ENCODE data around the gene PLCB1.

PLCB1 gene

DNA sequence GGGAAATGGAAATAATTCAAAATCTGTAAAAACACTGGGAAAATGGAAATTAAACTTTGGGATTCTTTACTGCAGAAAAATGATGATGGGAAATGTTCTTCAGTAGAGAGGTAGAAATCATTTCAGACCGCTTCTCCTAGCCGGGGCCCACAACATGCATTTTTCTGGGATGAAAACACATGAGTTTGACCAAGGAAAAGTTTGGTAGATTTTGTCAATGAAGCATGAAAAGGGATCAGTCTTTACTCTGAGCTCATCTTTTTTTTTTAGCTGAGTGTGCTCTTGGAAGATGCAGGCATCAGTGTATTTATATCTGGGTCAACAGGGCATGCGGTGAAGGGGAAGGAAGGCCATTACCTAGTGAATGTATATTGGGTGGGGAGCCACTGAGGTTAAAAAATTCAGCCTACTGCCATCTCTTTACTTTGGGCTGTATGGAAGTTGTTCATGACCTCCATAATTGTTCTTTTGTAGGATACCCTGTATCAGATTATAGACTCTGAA is 36.8 kb downstream of the PLCB1 start:
- H3K4me3 ChIP-seq (ENCODE audit: low read depth, low read length), result no peak overlapping the region
- TF ChIP-seq, protein P1, sequence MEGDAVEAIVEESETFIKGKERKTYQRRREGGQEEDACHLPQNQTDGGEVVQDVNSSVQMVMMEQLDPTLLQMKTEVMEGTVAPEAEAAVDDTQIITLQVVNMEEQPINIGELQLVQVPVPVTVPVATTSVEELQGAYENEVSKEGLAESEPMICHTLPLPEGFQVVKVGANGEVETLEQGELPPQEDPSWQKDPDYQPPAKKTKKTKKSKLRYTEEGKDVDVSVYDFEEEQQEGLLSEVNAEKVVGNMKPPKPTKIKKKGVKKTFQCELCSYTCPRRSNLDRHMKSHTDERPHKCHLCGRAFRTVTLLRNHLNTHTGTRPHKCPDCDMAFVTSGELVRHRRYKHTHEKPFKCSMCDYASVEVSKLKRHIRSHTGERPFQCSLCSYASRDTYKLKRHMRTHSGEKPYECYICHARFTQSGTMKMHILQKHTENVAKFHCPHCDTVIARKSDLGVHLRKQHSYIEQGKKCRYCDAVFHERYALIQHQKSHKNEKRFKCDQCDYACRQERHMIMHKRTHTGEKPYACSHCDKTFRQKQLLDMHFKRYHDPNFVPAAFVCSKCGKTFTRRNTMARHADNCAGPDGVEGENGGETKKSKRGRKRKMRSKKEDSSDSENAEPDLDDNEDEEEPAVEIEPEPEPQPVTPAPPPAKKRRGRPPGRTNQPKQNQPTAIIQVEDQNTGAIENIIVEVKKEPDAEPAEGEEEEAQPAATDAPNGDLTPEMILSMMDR (IDR thresholded peaks at IDR 0.05; ENCODE audit: low read depth, low read length, missing control alignments), result no peak

DNA sequence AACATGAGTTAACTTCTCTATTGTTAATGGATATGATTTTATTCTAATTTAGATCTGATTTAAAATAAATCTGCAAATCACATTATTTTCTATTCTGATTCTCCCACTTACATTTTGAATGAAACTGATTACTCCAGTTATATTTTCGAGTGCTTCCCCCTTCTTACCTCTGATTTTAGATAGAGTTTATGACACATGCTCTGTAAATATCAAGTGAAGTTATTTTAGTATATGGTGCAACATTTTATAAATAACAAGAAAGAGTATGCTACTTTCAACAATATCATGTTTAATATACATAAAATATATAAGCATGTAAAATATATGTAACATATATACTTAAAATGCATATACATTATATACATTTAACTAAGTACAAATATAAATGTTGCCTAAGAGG is 38.9 kb downstream of the PLCB1 start:
- DNase-seq (ENCODE audit: low read depth), result no peak
- TF ChIP-seq, protein P1 (IDR thresholded peaks at IDR 0.05; ENCODE audit: low read depth, low read length, missing control alignments), result no peak
- H3K4me3 ChIP-seq (ENCODE audit: low read depth, low read length), result no peak overlapping the region

More for the DNA sequence above, 36.8 kb downstream of the PLCB1 start:
- no peak for DNase-seq (ENCODE audit: low read depth)

DNA sequence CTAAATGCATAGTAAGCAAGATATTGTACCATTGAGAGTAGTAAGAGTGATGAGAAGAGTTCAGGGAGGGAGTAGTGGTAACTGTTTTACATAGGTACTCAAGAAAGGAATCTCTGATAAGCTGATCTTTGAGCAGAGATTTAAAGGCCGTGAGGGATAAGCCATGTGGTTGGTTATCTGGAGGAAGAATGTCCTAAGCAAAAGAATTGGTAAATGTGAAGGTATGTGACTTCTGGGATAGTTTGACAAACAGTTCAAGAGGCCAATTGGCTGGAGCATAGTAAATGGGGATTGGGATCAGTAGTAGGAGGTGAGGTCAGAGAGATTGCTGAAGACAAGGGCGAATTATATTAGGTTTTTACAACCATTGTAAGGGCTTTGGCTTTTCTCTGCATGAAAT is 40.1 kb downstream of the PLCB1 start:
- TF ChIP-seq, protein P1 (IDR thresholded peaks at IDR 0.05; ENCODE audit: low read depth, low read length, missing control alignments), result no peak
- H3K4me3 ChIP-seq (ENCODE audit: low read depth, low read length), result no peak overlapping the region
- no peak for DNase-seq (ENCODE audit: low read depth)

DNA sequence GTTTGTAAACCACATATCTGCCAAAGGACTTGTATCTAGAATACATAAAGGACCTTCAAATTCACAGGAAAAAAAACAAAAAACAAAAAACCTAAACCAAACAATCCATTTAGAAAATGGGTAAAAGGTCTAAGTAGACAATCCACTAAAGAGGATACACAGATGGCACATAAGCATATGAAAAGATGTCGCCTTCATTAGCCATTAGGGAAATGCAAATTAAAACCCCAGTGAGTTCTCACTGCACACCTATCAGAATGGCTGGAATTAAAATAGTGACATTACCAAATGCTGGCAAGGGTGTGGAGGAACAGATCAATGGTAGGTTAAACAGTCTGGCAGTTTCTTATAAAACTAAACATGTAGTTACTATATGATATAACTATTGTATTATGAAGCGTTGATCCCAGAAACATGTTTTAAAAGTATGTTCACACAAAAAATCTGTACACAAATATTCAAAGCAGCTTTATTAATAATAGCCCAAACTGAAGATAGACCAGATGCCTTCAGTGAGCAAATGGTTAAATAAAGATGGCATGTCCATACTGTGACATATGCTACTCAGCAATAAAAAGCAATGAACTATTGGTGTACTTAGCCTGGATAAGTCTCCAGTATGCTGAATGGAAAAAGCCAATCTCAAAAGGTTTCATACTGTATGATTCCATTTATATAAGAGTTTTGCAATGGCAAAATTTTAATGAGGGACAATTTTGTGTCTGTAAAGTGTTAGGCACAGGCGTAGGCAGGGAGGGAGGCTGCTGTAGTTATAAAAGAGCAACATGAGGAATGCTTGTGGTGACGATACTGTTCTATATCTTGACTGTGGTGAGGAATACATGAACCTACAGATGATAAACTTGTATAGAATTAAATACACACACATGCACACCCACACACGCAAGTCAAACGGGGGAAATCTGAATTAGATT is 43.9 kb downstream of the PLCB1 start:
- no peak for DNase-seq (ENCODE audit: low read depth)
- H3K4me3 ChIP-seq (ENCODE audit: low read depth, low read length), result no peak overlapping the region
- TF ChIP-seq, protein P1 (IDR thresholded peaks at IDR 0.05; ENCODE audit: low read depth, low read length, missing control alignments), result no peak

DNA sequence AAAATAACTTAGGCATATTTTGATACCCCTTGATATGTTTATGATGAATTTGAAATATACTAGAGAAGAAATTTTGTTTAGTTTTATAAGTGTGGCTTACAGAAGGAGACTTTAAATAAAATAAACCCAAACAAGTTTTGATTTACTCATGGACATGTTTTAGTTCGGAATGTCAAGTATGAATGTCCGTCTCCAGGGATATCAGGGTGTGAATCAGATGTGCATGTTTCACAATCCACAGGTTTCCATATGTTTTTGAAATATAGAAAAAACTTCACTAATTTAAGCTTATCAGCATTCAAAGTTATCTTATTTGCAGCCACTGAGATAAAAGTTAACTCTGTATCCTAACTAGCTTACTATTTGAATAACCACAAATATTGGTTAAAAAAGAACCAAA is 51.5 kb downstream of the PLCB1 start:
- H3K4me3 ChIP-seq (ENCODE audit: low read depth, low read length), result no peak overlapping the region
- DNase-seq (ENCODE audit: low read depth), result no peak
- TF ChIP-seq, protein P1 (IDR thresholded peaks at IDR 0.05; ENCODE audit: low read depth, low read length, missing control alignments), result no peak

DNA sequence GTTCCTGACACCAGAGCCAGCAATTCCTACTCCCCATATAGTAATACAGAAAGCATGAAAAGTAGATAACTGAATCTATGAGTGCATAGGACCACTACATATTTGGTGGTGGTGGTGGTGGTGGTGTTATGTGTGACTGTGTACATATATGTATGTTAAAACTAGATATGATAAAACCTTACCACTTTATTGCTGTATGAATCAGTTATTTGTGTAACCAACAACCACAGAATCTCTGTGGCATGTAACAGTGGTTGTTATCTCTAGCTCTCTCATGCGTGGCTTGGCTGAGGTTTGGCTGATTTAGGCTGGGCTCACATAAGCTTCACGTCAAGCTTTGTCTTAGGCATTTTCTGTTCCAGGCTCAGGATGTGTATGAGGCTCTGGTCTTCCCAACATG is 55.7 kb downstream of the PLCB1 start:
- no peak overlapping the region for H3K4me3 ChIP-seq (ENCODE audit: low read depth, low read length)
- DNase-seq (ENCODE audit: low read depth), result no peak
- TF ChIP-seq, protein P1 (IDR thresholded peaks at IDR 0.05; ENCODE audit: low read depth, low read length, missing control alignments), result no peak
